T-cell (primary cell): ENCODE measurements around the gene PLSCR2. TPM values are rescaled to one million over a fixed set of nuclear protein-coding genes. Genes with fewer than 3 reads are reported as not detected.

Experiments
- ATAC-seq, 4 experiments: fragments of 200-7000 bp in 3 of 4; fragments of 150-1000 bp in 1 of 4; cut with Tn5 transposase; replicated peaks in 1 of 4; 1 replicate in 3 of 4; 2 replicates in 1 of 4; pipeline ENCODE4 v1.10.0; 2021; ENCODE audit warnings: moderate library complexity in 3 of 4, mild to moderate bottlenecking in 2 of 4, moderate number of reproducible peaks in 1 of 4
- CTCF ChIA-PET, 2 donors: fragments of 300-600 bp; sonication (Branson Sonifier 250); formaldehyde crosslinking; loops; one replicate each; lab custom pipeline; 2022; ENCODE audit warnings: antibody characterized with exemption in 2 of 2; lab: Charles Lee
- POLR2A ChIA-PET, 2 donors: fragments of 300-600 bp; sonication (Branson Sonifier 250); formaldehyde crosslinking; loops; one replicate each; lab custom pipeline; 2022; ENCODE audit warnings: antibody characterized with exemption in 2 of 2; lab: Charles Lee
- DNase-seq, 35 experiments: peaks; one replicate each; pipeline versions ENCODE4 v3.0.0 to v3.0.0-alpha.2; 2013 to 2023
- H3K27ac ChIP-seq: one replicate; pipeline ENCODE4 v1.5.1; 2013; ENCODE audit warnings: low read length
- H3K27me3 ChIP-seq, 2 experiments: replicated peaks in 1 of 2; 1 replicate in 1 of 2; 2 replicates in 1 of 2; pipeline versions ENCODE4 v1.6.1 to v1.7.0; 2013; ENCODE audit warnings: low read length in 1 of 2, mixed read lengths in 1 of 2; ENCODE audit not compliant: control insufficient read depth in 2 of 2, insufficient read depth in 2 of 2; ENCODE audit errors: extremely low read depth in 1 of 2
- H3K36me3 ChIP-seq, 2 donors: 1 replicate in 1 of 2; 2 replicates in 1 of 2; pipeline versions ENCODE4 v1.6.1 to v1.7.0; 2013; ENCODE audit warnings: low read length in 1 of 2; ENCODE audit not compliant: control insufficient read depth in 2 of 2, insufficient read depth in 1 of 2; ENCODE audit errors: extremely low read depth in 1 of 2
- H3K4me1 ChIP-seq, 2 experiments: 1 replicate in 1 of 2; 2 replicates in 1 of 2; pipeline versions ENCODE4 v1.6.1 to v1.7.0; 2013; ENCODE audit warnings: low read length in 2 of 2, mixed read lengths in 1 of 2; ENCODE audit not compliant: insufficient read depth in 2 of 2, control insufficient read depth in 1 of 2; ENCODE audit errors: extremely low read depth in 1 of 2
- H3K4me3 ChIP-seq, 2 donors: 1 replicate in 1 of 2; 2 replicates in 1 of 2; pipeline versions ENCODE4 v1.5.1 to v1.7.0; 2013; ENCODE audit warnings: mild to moderate bottlenecking in 2 of 2, low read length in 1 of 2, moderate library complexity in 1 of 2; ENCODE audit not compliant: control insufficient read depth in 1 of 2; ENCODE audit errors: extremely low read depth in 1 of 2
- H3K9me3 ChIP-seq: 2 replicates; pipeline ENCODE4 v1.7.0; 2013
- H3K27ac Mint-ChIP-seq, 2 donors: one replicate each; pipeline ENCODE4 v1.8.0; 2020 to 2021; ENCODE audit warnings: mild to moderate bottlenecking in 2 of 2, mixed read lengths in 2 of 2
- H3K27me3 Mint-ChIP-seq, 2 donors: one replicate each; pipeline ENCODE4 v1.8.0; 2021 to 2022; ENCODE audit warnings: mixed read lengths in 2 of 2
- H3K36me3 Mint-ChIP-seq: one replicate; pipeline ENCODE4 v1.8.0; 2021; ENCODE audit warnings: mixed read lengths
- H3K4me1 Mint-ChIP-seq, 3 donors: one replicate each; pipeline ENCODE4 v1.8.0; 2020 to 2022; ENCODE audit warnings: mixed read lengths in 3 of 3, mild to moderate bottlenecking in 1 of 3
- H3K4me3 Mint-ChIP-seq, 3 donors: one replicate each; pipeline ENCODE4 v1.8.0; 2020 to 2022; ENCODE audit warnings: mild to moderate bottlenecking in 3 of 3, mixed read lengths in 3 of 3, moderate library complexity in 3 of 3
- H3K9me3 Mint-ChIP-seq, 3 donors: one replicate each; pipeline ENCODE4 v1.8.0; 2020 to 2022; ENCODE audit warnings: mixed read lengths in 3 of 3
- WGBS: methylation state at CpG from one replicate; pipeline ENCODE4 v1.1.5; 2013; ENCODE audit warnings: missing lambda C conversion rate; ENCODE audit not compliant: insufficient coverage; 5-methylcytosine and 5-hydroxymethylcytosine counted together
- total RNA-seq, 35 experiments: library from RNA in 6 of 35; stranded (reverse) in 6 of 35; fragments of 120-200 nt in 1 of 35; gene quantifications; one replicate each; pipeline versions ENCODE4 v1.2.1 to v1.2.4 and lab custom pipeline; 2013 to 2026

Gene PLSCR2
- total RNA-seq, 5 donors from 2014 or later (not counting 1 experiment from before 2014, with no cell fraction given): 0.63 to 1.2 TPM; not detected in 3

DNA sequence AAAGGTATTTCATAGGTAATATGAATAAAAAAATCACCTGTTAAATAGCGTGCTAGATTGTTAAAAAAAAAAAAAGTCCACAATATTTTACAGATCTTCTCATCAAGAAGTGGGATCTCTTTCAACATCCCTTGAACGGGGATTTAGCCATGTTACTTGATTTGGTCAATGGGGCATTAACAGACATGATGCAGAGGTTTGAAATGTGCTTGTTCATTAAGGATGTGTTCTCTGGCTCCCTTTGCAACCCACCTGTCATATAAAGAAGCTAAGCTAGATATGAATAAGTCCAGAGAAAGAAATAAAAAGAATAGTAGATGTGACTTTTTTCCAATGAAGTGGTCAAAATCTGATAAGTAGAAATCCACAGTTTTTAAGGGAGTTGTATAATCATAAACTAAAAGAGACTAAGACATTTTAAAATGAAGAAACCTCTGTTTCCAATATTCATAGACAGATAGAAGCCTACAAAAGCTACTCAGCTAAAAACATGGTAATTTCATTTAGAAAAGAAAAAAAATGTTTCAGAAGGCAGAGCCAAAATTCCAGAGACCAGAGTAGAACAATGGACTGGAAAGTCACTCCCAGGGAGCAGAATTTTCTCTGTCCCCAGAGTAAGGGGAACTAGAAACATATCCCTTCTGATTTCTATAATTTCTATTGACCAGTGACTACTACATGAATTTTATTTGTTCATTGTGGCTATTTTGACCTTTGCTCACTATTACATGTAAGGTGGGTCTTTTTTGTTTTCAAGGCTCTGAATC lies 79.2 kb downstream of the PLSCR2 start:
- H3K4me3 ChIP-seq: no peak overlapping the region
- POLR2A ChIA-PET: no interaction called here
- H3K4me1 Mint-ChIP-seq: no peaks in the 10 kb centered on the region
- H3K36me3 ChIP-seq: no peaks in the 10 kb centered on the region
- CTCF ChIA-PET: no interaction called here
- no peaks in the 10 kb centered on the region for H3K36me3 Mint-ChIP-seq
- H3K4me1 ChIP-seq: no peaks in the 10 kb centered on the region
- no peak overlapping the region for H3K27ac Mint-ChIP-seq
- no CpG with 5 or more reads among the region's 2 CpGs for WGBS
- no peak overlapping the region for H3K4me3 Mint-ChIP-seq
- no peaks in the 10 kb centered on the region for H3K9me3 Mint-ChIP-seq
- ATAC-seq (no peak), DNase-seq (no peak)
- no peak overlapping the region for H3K27ac ChIP-seq
- H3K27me3 Mint-ChIP-seq: peaks cover 2 to 5% of the 10 kb centered on the region in 2 donors
- H3K27me3 ChIP-seq: no peaks in the 10 kb centered on the region
- H3K9me3 ChIP-seq: no peaks in the 10 kb centered on the region

DNA sequence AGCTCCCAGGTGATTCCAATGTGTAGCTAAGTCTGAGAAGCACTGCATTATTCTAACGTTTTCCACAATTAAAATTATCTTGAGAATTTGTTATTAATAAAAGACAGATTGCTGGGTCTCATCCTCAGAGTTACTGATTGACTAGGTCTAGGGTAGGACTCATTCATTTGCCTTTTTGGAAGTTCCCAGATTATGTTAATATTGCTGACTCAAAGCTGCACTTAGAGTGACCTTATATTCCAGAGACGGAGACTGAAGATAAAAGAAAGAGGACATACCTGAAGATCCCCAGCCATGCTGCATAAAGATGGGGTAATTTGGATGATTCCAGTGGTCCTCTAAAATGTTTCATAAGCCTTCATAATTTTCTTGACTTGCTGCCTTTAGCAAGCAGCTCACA lies 81.8 kb downstream of the PLSCR2 start:
- Histone ChIP-seq H3K4me1 (no peaks in the 10 kb centered on the region), H3K27me3 (no peaks in the 10 kb centered on the region), H3K4me3 (no peak overlapping the region), H3K27ac (no peak overlapping the region), H3K36me3 (no peaks in the 10 kb centered on the region), H3K9me3 (no peaks in the 10 kb centered on the region)
- H3K27me3 Mint-ChIP-seq: peaks cover 2 to 5% of the 10 kb centered on the region in 2 donors
- H3K27ac Mint-ChIP-seq: no peak overlapping the region
- DNase-seq (no peak), ATAC-seq (no peak)
- no peaks in the 10 kb centered on the region for H3K36me3 Mint-ChIP-seq
- H3K9me3 Mint-ChIP-seq: no peaks in the 10 kb centered on the region
- CTCF ChIA-PET: no interaction called here
- POLR2A ChIA-PET: no interaction called here
- H3K4me3 Mint-ChIP-seq: no peak overlapping the region
- H3K4me1 Mint-ChIP-seq: no peaks in the 10 kb centered on the region
- 100% methylated on average over 1 of the region's 2 CpGs for WGBS

DNA sequence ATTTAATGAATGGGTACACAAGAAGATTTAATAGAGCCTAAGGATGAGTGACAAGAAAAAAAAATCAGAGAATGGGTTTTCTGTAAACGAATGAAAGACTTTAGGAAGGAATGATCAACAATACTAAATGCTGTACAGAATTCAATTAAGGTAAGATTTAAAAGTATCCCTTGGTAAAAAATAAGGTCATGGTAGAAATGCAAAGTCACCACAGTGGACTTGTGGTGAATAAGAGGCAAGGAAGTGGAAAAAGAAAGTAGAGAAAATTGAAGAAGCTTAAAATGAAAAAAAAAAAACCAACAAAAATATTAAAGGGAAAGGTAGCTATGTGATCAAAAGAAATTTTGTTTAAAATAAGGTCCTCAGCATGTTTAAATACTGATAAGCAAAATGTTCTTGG lies 82.4 kb downstream of the PLSCR2 start:
- Histone ChIP-seq H3K4me1 (no peaks in the 10 kb centered on the region), H3K27me3 (no peaks in the 10 kb centered on the region), H3K9me3 (no peaks in the 10 kb centered on the region), H3K4me3 (no peak overlapping the region), H3K36me3 (no peaks in the 10 kb centered on the region), H3K27ac (no peak overlapping the region)
- H3K4me1 Mint-ChIP-seq: no peaks in the 10 kb centered on the region
- no peaks in the 10 kb centered on the region for H3K36me3 Mint-ChIP-seq
- no CpG with 5 or more reads among the region's 1 CpG for WGBS
- no peak for ATAC-seq
- ChIA-PET POLR2A (no interaction called here), CTCF (no interaction called here)
- H3K27ac Mint-ChIP-seq: no peak overlapping the region
- DNase-seq: no peak
- no peak overlapping the region for H3K4me3 Mint-ChIP-seq
- no peaks in the 10 kb centered on the region for H3K9me3 Mint-ChIP-seq
- peaks cover 2 to 5% of the 10 kb centered on the region in 2 donors for H3K27me3 Mint-ChIP-seq

DNA sequence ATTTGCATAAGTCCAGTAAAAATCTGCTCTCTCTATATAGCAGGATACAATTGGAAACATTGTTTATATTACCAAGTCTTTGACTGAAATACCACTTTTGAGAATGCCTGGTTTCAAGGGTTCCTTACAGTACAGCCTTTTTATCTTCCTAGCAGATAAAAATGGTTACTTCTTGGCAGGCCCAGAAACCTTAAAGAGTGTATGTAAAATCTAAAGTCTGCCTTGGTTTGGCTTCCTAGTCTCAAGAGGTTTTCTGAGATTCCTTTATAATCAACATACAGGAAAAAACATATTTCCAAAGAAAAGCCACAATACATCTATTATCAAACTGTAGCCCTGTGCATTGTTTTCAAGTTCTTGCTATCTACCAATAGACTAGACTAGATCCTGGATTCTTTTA lies 84.6 kb downstream of the PLSCR2 start:
- no peaks in the 10 kb centered on the region for H3K9me3 ChIP-seq
- Mint-ChIP-seq H3K36me3 (no peaks in the 10 kb centered on the region), H3K27ac (no peak overlapping the region), H3K4me1 (no peaks in the 10 kb centered on the region), H3K9me3 (no peaks in the 10 kb centered on the region), H3K27me3 (peaks cover 2 to 11% of the 10 kb centered on the region in 2 donors), H3K4me3 (no peak overlapping the region)
- no peaks in the 10 kb centered on the region for H3K36me3 ChIP-seq
- CTCF ChIA-PET: no interaction called here
- no peak overlapping the region for H3K27ac ChIP-seq
- no peak overlapping the region for H3K4me3 ChIP-seq
- POLR2A ChIA-PET: no interaction called here
- H3K27me3 ChIP-seq: no peaks in the 10 kb centered on the region
- H3K4me1 ChIP-seq: no peaks in the 10 kb centered on the region
- DNase-seq: no peak
- ATAC-seq: no peak

Other genes starting within 250 kb of the PLSCR2 start
- under 1 TPM in 3 of 5 donors, not detected in 2; 0.12 to 0.26 (median 0.16) TPM for gene PLSCR4, start 218.5 kb downstream of the PLSCR2 start, total RNA-seq
- 10 to 100 TPM; 13.5 to 23.0 (median 16.4) TPM for gene PLSCR1, start 75.0 kb upstream of the PLSCR2 start, total RNA-seq
- not detected for gene PLSCR5, start 135.8 kb upstream of the PLSCR2 start, total RNA-seq